ENCODE results near the gene VPREB3. TPM values are rescaled to one million over a fixed set of nuclear protein-coding genes. Genes with fewer than 3 reads are reported as not detected.

The VPREB3 gene
- total and polyA plus RNA-seq, 2 donors (not counting 1 experiment from before 2014, with no cell fraction given) = 92.7 to 461 TPM

DNA sequence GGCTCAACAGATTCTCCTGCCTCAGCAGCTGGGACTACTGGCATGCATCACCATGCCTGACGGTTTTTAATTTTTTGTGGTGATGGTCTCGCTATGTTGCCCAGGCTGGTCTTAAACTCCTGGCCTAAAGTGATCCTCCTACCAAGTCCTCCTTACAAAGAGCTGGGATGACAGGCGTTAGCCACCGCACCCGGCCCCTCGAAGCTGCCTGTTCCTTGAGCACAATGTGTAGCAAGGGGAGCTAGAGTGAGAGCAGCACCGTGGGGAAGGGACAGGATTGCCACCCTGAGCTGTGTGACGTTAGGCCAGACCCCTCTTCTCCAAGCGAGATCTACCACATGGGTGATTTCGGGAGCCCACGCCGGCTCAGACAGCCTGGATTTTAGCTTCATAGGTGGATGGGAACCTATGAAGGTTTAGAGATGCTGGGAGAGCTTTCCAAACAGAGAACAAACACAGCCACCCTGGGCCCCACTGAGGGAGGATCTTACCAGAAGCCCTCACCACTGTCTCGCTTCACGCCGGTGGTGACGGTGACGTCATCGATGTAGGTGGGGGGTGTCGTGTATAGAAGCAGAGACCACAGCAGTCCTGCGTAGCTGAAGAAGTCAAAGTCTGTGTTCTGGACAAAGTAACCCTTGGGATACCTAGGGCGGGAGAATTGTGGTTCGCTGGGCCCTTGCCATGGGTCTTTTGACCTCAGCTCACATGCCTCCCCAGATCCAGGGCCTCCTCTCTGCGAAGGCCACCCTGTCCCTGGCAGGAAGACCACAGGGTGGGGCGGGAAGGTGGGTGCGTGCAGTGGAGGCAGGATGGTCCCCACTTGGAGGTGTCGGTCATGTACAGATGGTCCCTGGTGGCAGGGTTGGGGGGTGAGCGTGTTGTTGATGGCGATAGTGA lies 40.3 kb downstream of the VPREB3 start:
- peak overlapping the region; percentile 26 for H3K4me3 Mint-ChIP-seq
- Histone ChIP-seq H3K4me3 (ENCODE audit: control extremely low read depth in 1 of 5, extremely low read depth in 1 of 5, insufficient read depth in 1 of 5, low read depth in 2 of 5, low read length in 4 of 5) (no peak overlapping the region), H3K9me3 (ENCODE audit: control extremely low read depth in 1 of 3, control insufficient read depth in 2 of 3, insufficient read depth in 1 of 3, low read length in 2 of 3) (no peaks in the 10 kb centered on the region), H3K4me2 (replicated peaks; ENCODE audit: low read depth, low read length, poor library complexity, severe bottlenecking) (no peak overlapping the region), H3K79me2 (ENCODE audit: control insufficient read depth, insufficient read depth, low read length) (peaks cover 34% of the 10 kb centered on the region), H3K27ac (ENCODE audit: low read length in 2 of 2) (no peak overlapping the region), H2AFZ (ENCODE audit: insufficient read depth, low read depth, low read length, poor library complexity, severe bottlenecking) (no peak overlapping the region), H3K4me1 (ENCODE audit: control insufficient read depth in 2 of 2, insufficient read depth in 2 of 2, low read length in 2 of 2) (peaks cover 13 to 19% of the 10 kb centered on the region in 2 donors), H3K9ac (ENCODE audit: low read length) (no peak overlapping the region), H3K27me3 (replicated peaks in 1 of 4; ENCODE audit: control extremely low read depth in 1 of 4, control insufficient read depth in 3 of 4, insufficient read depth in 4 of 4, low read length in 3 of 4) (no peaks in the 10 kb centered on the region), H4K20me1 (ENCODE audit: control insufficient read depth, insufficient read depth, low read length, poor library complexity, severe bottlenecking) (no peaks in the 10 kb centered on the region), H3K36me3 (replicated peaks in 1 of 2; ENCODE audit: control extremely low read depth in 1 of 2, control insufficient read depth in 1 of 2, extremely low read depth in 1 of 2, insufficient read depth in 2 of 2, low read length in 1 of 2) (peaks cover 0 to 45% of the 10 kb centered on the region in 2 experiments)
- WGBS (ENCODE audit: insufficient coverage) = 91% methylated on average over 19 of the region's 28 CpGs
- DNase-seq (no peak), ATAC-seq (ENCODE audit: low read depth) (no peak)
- POLR2A ChIA-PET = interaction anchor here (1.4 kb wide), 1 partner anchor 18 kb away, joined by 3 read pairs; no protein-coding TSS in a partner anchor
- intact Hi-C loops (cut with micrococcal nuclease) = no loop called here
- TF ChIP-seq, protein P1, sequence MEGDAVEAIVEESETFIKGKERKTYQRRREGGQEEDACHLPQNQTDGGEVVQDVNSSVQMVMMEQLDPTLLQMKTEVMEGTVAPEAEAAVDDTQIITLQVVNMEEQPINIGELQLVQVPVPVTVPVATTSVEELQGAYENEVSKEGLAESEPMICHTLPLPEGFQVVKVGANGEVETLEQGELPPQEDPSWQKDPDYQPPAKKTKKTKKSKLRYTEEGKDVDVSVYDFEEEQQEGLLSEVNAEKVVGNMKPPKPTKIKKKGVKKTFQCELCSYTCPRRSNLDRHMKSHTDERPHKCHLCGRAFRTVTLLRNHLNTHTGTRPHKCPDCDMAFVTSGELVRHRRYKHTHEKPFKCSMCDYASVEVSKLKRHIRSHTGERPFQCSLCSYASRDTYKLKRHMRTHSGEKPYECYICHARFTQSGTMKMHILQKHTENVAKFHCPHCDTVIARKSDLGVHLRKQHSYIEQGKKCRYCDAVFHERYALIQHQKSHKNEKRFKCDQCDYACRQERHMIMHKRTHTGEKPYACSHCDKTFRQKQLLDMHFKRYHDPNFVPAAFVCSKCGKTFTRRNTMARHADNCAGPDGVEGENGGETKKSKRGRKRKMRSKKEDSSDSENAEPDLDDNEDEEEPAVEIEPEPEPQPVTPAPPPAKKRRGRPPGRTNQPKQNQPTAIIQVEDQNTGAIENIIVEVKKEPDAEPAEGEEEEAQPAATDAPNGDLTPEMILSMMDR (IDR thresholded peaks at IDR 0.05) = no peak
- no peaks in the 10 kb centered on the region for H3K27me3 Mint-ChIP-seq
- CTCF ChIA-PET = interaction anchor here (0.6 to 1.0 kb wide), 2 partner anchors 16 to 154 kb away, joined by 3 to 4 read pairs; no protein-coding TSS in a partner anchor
- H3K9me3 Mint-ChIP-seq (ENCODE audit: insufficient read depth) = no peaks in the 10 kb centered on the region
- H3K27ac Mint-ChIP-seq = peak overlapping the region; percentile 32
- H3K4me1 Mint-ChIP-seq = peaks cover 20% of the 10 kb centered on the region

DNA sequence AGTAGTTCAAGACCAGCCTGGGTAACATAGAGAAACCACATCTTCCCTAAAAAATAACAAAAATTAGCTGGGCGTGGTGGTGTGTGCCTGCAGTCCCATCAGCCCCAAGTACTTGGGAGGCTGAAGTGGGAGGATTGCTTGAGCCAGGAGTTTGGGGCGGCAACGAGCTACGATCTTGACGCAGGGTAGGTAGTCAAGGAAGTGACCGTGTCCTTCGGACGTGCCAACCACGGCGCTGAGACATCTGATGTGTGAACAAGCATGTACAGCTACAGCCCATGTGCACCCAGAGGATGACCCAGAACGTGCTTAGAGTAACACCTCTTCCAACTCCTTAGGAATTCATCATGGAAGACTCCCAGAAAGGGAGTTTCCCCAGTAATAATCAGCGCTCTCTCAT lies 42.0 kb downstream of the VPREB3 start:
- no peaks in the 10 kb centered on the region for H3K9me3 Mint-ChIP-seq (ENCODE audit: insufficient read depth)
- H4K20me1 ChIP-seq (ENCODE audit: control insufficient read depth, insufficient read depth, low read length, poor library complexity, severe bottlenecking) = no peaks in the 10 kb centered on the region
- H3K4me3 Mint-ChIP-seq = no peak overlapping the region
- peaks cover 10 to 15% of the 10 kb centered on the region in 2 donors for H3K4me1 ChIP-seq (ENCODE audit: control insufficient read depth in 2 of 2, insufficient read depth in 2 of 2, low read length in 2 of 2)
- no peak overlapping the region for H3K9ac ChIP-seq (ENCODE audit: low read length)
- H3K4me3 ChIP-seq (ENCODE audit: control extremely low read depth in 1 of 5, extremely low read depth in 1 of 5, insufficient read depth in 1 of 5, low read depth in 2 of 5, low read length in 4 of 5) = no peak overlapping the region
- H2AFZ ChIP-seq (ENCODE audit: insufficient read depth, low read depth, low read length, poor library complexity, severe bottlenecking) = no peak overlapping the region
- H3K27ac ChIP-seq (ENCODE audit: low read length in 2 of 2) = no peak overlapping the region
- intact Hi-C loops (cut with micrococcal nuclease) = no loop called here
- no peaks in the 10 kb centered on the region for H3K27me3 ChIP-seq (replicated peaks in 1 of 4; ENCODE audit: control extremely low read depth in 1 of 4, control insufficient read depth in 3 of 4, insufficient read depth in 4 of 4, low read length in 3 of 4)
- no peaks in the 10 kb centered on the region for H3K27me3 Mint-ChIP-seq
- ATAC-seq (ENCODE audit: low read depth) (no peak), DNase-seq (no peak)
- H3K4me2 ChIP-seq (replicated peaks; ENCODE audit: low read depth, low read length, poor library complexity, severe bottlenecking) = no peak overlapping the region
- peaks cover 14% of the 10 kb centered on the region for H3K4me1 Mint-ChIP-seq
- no peaks in the 10 kb centered on the region for H3K9me3 ChIP-seq (ENCODE audit: control extremely low read depth in 1 of 3, control insufficient read depth in 2 of 3, insufficient read depth in 1 of 3, low read length in 2 of 3)
- H3K27ac Mint-ChIP-seq = no peak overlapping the region
- H3K79me2 ChIP-seq (ENCODE audit: control insufficient read depth, insufficient read depth, low read length) = peaks cover 31% of the 10 kb centered on the region
- 92% methylated on average over 10 of the region's 12 CpGs for WGBS (ENCODE audit: insufficient coverage)
- no peak for TF ChIP-seq EZH2 (IDR thresholded peaks at IDR 0.05; ENCODE audit: borderline replicate concordance, insufficient read depth, low read depth, low read length, poor library complexity, severe bottlenecking)
- TF ChIP-seq, protein P1 (IDR thresholded peaks at IDR 0.05) = no peak
- ChIA-PET CTCF (interaction anchor here (1.4 kb wide), 1 partner anchor 62 kb away, joined by 3 read pairs; no protein-coding TSS in a partner anchor), POLR2A (interaction anchor here (0.6 kb wide), 1 partner anchor 87 kb away, joined by 3 read pairs; no protein-coding TSS in a partner anchor)
- peaks cover 0 to 60% of the 10 kb centered on the region in 2 experiments for H3K36me3 ChIP-seq (replicated peaks in 1 of 2; ENCODE audit: control extremely low read depth in 1 of 2, control insufficient read depth in 1 of 2, extremely low read depth in 1 of 2, insufficient read depth in 2 of 2, low read length in 1 of 2)

All from B cell (primary cell).